ENCODE data around the gene CTNND2. TPM values are rescaled to one million over a fixed set of nuclear protein-coding genes. Genes with fewer than 3 reads are reported as not detected.

Gene CTNND2
- total RNA-seq, 4 donors from 2014 or later, result 0.18 to 14.9 (median 0.47) TPM; not detected in 1

GRCh38 chr5:11607944-11608483 lies 296.2 kb downstream of the CTNND2 start:
- TF ChIP-seq CTCF (IDR thresholded peaks at IDR 0.05) (no peak), POLR2A (IDR thresholded peaks at IDR 0.05) (no peak)
- no peak for DNase-seq
- Histone ChIP-seq H3K27ac (no peak overlapping the region), H3K27me3 (no peaks in the 10 kb centered on the region), H3K9me3 (no peaks in the 10 kb centered on the region), H3K36me3 (no peaks in the 10 kb centered on the region), H3K4me3 (no peak overlapping the region), H3K4me1 (no peaks in the 10 kb centered on the region)

- Histone ChIP-seq H3K36me3 (no peaks in the 10 kb centered on the region), H3K9me3 (no peaks in the 10 kb centered on the region), H3K4me3 (no peak overlapping the region), H3K27ac (no peak overlapping the region), H3K4me1 (no peaks in the 10 kb centered on the region), H3K27me3 (no peaks in the 10 kb centered on the region)
- TF ChIP-seq POLR2A (IDR thresholded peaks at IDR 0.05) (no peak), CTCF (IDR thresholded peaks at IDR 0.05) (no peak)
- no peak for DNase-seq
Measured at GRCh38 chr5:11602298-11602697, 301.9 kb downstream of the CTNND2 start.

- TF ChIP-seq CTCF (IDR thresholded peaks at IDR 0.05), result no peak
- no peak for TF ChIP-seq POLR2A (IDR thresholded peaks at IDR 0.05)
- Histone ChIP-seq H3K4me3 (no peak overlapping the region), H3K4me1 (no peaks in the 10 kb centered on the region), H3K9me3 (no peaks in the 10 kb centered on the region), H3K36me3 (no peaks in the 10 kb centered on the region), H3K27me3 (no peaks in the 10 kb centered on the region), H3K27ac (no peak overlapping the region)
- DNase-seq, result no peak
Measured at GRCh38 chr5:11599499-11599898, 304.7 kb downstream of the CTNND2 start.

- no peaks in the 10 kb centered on the region for H3K4me1 ChIP-seq
- H3K27me3 ChIP-seq, result no peaks in the 10 kb centered on the region
- TF ChIP-seq POLR2A (IDR thresholded peaks at IDR 0.05), result no peak
- no peak overlapping the region for H3K4me3 ChIP-seq
- H3K9me3 ChIP-seq, result no peaks in the 10 kb centered on the region
- no peak overlapping the region for H3K27ac ChIP-seq
- no peak for DNase-seq
- H3K36me3 ChIP-seq, result no peaks in the 10 kb centered on the region
Measured at GRCh38 chr5:11596657-11597071, 307.6 kb downstream of the CTNND2 start.

- no peaks in the 10 kb centered on the region for H3K36me3 ChIP-seq
- H3K4me3 ChIP-seq, result no peak overlapping the region
- no peak overlapping the region for H3K27ac ChIP-seq
- no peak for DNase-seq
- no peaks in the 10 kb centered on the region for H3K9me3 ChIP-seq
- TF ChIP-seq POLR2A (IDR thresholded peaks at IDR 0.05), result no peak
- H3K27me3 ChIP-seq, result no peaks in the 10 kb centered on the region
- no peaks in the 10 kb centered on the region for H3K4me1 ChIP-seq
Measured at GRCh38 chr5:11596185-11596584, 308.1 kb downstream of the CTNND2 start.

- DNase-seq, result no peak
Measured at GRCh38 chr5:11595045-11595444, 309.2 kb downstream of the CTNND2 start.

More at GRCh38 chr5:11595045-11595444, 309.2 kb downstream of the CTNND2 start:
- Histone ChIP-seq H3K9me3 (no peaks in the 10 kb centered on the region), H3K36me3 (no peaks in the 10 kb centered on the region), H3K27me3 (no peaks in the 10 kb centered on the region), H3K4me1 (no peaks in the 10 kb centered on the region), H3K4me3 (no peak overlapping the region), H3K27ac (no peak overlapping the region)
- no peak for TF ChIP-seq POLR2A (IDR thresholded peaks at IDR 0.05)
- TF ChIP-seq CTCF (IDR thresholded peaks at IDR 0.05), result no peak

Measured in Peyer's patch (tissue), 4 donors.